Thyroid gland (tissue), 4 donors: ENCODE results near the gene FCER2.

Source experiments
- CTCF ChIP-seq, 6 experiments: fragments of 200-600 bp in 3 of 6; fragments of 450-650 bp in 3 of 6; sonication (generic) in 3 of 6; IDR thresholded peaks; one replicate each; pipeline ENCODE4 v1.5.1; 2016 to 2019; ENCODE audit warnings: antibody characterized with exemption in 6 of 6, mild to moderate bottlenecking in 2 of 6, inconsistent platforms in 1 of 6, moderate library complexity in 1 of 6
- POLR2A ChIP-seq, 2 donors: fragments of 450-650 bp; IDR thresholded peaks; one replicate each; pipeline ENCODE4 v1.6.1; 2017; ENCODE audit warnings: antibody characterized with exemption in 2 of 2, mild to moderate bottlenecking in 2 of 2, moderate library complexity in 1 of 2

GRCh38 chr19:7648265-7649014, 53.5 kb downstream of the FCER2 start:
- no peak for TF ChIP-seq POLR2A (IDR thresholded peaks at IDR 0.05)
- no peak for TF ChIP-seq CTCF (IDR thresholded peaks at IDR 0.05)
